NCI-H2107 treated with DMSO at 0.1 percent for 48 hours (cell line): Measurements from ENCODE around the gene MACC1.

Source experiments
- DNase-seq: peaks from one replicate; lab custom pipeline; 2025; ENCODE audit not compliant: unreplicated experiment; lab: John Stamatoyannopoulos, UW

MACC1 gene

GRCh38 chr7:20183086-20183485 is 34.1 kb downstream of the MACC1 start:
- DNase-seq, result no peak

GRCh38 chr7:20176578-20177242 is 40.5 kb downstream of the MACC1 start:
- DNase-seq, result no peak

- no peak for DNase-seq
Measured at GRCh38 chr7:20173828-20174227, 43.4 kb downstream of the MACC1 start.

- no peak for DNase-seq
Measured at GRCh38 chr7:20172736-20173334, 44.3 kb downstream of the MACC1 start.

GRCh38 chr7:20170633-20171032 is 46.6 kb downstream of the MACC1 start:
- no peak for DNase-seq

GRCh38 chr7:20165146-20165510 is 52.1 kb downstream of the MACC1 start:
- no peak for DNase-seq

DNA sequence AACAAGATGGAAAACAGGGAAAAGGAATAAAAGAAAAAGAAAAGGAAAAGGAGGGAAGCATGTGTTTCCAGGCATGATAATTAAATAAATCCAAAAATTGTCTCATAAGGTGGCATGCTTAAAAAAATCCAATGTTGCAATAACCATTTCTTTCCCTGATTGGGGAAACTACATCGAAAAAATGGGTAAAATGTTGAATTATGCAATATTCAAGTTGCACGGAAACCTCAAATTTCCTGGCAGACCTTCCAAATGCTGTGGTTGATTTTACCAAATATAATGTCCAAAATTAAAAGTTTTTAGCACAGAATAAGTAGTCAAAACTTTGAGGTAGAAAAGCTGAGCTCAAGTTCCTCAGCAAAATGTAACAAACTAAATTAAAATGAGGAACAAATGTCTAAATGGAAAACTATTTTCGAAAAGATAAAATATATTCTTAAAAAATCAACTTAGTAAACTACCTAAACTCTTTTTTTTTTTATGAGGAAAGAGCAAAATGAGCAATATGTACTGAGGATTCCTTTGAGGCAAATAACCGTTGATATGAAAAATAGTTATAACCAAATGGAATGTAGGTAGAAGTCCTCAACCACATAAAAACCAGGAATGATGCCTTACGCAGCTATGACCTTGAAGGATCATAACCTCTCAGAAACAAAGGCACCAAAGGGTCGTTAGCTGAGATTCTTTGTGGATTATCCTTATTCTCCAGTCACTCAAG is 52.6 kb downstream of the MACC1 start:
- no peak for DNase-seq

GRCh38 chr7:20162665-20163064 is 54.5 kb downstream of the MACC1 start:
- DNase-seq, result no peak

- DNase-seq, result no peak
Measured at GRCh38 chr7:20159226-20159747, 57.9 kb downstream of the MACC1 start.

DNA sequence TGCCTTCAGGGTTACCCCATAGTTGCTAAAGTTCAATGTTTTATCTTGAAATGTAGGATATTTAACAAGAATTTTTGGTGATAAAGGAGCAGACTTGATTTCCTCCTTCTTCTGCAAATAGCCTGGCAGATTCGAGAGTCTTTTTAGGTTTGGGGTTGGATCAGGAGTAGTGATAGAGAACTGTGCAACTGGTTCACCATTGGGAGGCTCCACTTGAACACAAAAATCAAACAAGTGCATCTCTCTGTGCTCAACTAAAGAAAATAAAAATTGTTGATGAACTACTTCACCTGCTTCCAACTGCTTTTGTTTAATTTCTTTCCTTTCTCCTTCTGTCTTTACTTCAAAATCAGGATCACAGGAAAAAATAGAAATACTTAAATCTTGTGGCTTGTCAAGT is 58.5 kb downstream of the MACC1 start:
- no peak for DNase-seq

GRCh38 chr7:20157456-20157855 is 59.7 kb downstream of the MACC1 start:
- no peak for DNase-seq

GRCh38 chr7:20153999-20154398 is 63.2 kb downstream of the MACC1 start:
- no peak for DNase-seq

DNA sequence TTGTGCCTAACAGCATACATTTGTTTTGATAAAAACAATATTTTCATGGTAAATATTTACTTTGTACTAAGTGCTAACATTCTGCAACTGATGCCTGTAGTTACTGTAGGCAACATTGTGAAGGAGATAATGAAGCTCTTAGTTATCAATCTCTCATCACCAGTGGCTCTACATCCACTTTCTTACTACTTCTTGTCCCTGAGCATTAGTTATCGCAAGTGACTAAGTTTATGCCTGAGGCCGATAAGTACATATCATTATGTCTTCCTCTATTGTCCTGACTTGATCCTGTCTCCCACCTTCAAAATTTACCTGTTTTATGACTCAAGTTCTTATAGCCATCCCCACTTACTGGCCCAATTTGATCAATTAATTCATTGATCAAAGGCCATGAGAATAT is 63.6 kb downstream of the MACC1 start:
- DNase-seq, result no peak

DNA sequence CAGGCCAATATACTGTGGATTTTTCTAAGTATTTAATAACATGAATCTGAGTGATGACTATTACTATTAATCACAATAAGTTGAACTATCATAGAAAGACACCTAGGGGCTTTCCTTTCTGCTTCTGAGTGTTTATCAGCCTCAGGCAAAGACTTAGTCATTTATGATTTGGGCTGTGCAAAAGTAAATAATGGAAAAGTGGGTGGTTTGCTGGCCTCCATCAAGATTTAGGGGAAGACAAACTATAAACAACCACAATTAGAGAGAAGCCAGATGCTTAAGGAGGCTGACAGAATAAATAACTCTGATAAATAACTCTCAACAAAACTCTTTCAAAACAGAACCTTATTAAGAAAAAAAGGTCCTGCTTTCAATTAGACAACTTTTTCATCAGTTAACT is 64.7 kb downstream of the MACC1 start:
- DNase-seq, result no peak

DNA sequence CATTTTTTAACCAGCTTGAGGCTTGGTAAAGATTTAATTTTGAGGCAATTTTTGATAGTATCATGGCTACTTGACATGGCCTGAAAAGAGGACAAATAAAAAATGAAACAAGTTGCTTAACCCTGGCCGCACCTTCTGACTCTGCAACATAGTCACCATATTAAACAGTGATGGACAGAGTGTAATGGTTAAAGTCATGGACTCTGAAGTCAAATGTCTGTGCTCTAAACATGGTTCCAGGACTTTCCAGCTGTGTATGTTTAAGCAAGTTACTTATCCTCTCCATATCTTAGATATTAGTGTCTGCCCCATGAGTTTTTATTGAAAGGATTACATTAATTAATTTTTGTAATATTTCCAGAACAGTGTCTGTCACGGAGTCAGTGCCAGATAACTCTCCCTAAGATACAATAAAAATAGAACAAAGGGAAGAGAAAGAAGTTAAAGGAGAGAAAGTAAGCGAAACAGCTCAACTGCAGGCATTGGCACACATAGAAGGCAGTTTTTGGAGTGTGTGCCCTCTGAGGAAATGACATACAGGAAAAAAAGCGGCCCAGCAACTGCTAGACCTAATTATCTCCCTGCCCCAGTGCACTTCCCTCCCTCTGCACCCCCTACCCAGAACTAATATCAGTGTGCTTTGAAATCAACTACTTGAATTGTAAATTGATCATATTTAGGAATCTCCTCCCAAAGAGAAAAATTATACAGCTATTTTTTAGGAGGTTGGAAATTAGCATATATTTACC is 65.3 kb downstream of the MACC1 start:
- no peak for DNase-seq

DNA sequence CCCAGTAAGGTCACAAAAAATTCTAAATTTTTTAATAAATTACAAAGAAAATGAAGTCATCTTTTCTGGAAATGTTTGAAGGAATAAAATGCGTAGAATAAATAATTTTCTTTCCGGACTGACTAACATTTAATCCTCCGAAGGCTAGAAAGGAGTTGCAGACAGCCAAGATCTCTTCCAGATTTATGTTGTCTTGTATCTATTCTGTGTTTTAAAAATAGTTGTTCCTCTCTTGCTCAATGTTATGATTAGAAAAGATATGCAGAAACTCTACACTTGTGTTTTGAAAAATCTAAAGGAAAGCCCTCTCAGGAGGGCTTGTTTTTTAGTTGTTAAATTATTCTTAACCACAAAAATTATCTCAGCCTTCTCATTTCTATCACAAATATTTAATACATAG is 70.7 kb downstream of the MACC1 start:
- no peak for DNase-seq

GRCh38 chr7:20144801-20145200 is 72.4 kb downstream of the MACC1 start:
- DNase-seq, result no peak

GRCh38 chr7:20141666-20142065 is 75.5 kb downstream of the MACC1 start:
- no peak for DNase-seq

GRCh38 chr7:20141002-20141345 is 76.2 kb downstream of the MACC1 start:
- DNase-seq, result no peak

DNA sequence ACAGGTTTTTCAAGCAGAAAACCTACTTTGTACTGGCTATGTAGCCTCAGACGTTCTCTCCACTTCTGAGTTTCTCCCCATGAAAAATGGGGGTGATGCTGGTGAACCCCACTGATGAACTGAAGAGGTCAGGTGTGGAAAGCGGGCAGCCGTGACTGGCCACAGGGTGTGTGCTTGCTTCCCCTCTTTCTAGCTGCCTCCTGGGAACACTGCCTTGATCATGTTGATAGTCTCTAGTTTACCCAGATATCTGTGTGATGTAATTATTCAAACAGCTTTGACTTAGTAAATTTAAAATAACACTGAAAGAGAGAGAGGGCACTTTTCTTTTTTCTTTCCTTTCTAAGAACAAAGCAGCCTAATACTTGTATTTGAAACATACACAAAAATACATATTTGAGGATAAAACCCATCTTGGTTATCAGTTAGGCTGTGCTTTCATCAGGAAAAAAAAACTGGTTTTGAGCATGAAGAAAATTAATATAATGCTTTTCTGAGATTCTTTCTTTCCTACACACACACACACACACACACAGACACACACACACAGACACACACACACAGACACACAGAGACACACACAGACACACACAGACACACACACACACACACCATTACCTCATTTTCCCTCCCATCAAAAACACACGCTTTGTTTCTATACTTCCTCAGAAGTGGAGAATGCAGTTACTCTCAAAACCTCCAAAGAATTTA is 76.7 kb downstream of the MACC1 start:
- DNase-seq, result no peak

- DNase-seq, result no peak
Measured at GRCh38 chr7:20136647-20137046, 80.5 kb downstream of the MACC1 start.
